ENCODE results near the gene MUC15.

DNA sequence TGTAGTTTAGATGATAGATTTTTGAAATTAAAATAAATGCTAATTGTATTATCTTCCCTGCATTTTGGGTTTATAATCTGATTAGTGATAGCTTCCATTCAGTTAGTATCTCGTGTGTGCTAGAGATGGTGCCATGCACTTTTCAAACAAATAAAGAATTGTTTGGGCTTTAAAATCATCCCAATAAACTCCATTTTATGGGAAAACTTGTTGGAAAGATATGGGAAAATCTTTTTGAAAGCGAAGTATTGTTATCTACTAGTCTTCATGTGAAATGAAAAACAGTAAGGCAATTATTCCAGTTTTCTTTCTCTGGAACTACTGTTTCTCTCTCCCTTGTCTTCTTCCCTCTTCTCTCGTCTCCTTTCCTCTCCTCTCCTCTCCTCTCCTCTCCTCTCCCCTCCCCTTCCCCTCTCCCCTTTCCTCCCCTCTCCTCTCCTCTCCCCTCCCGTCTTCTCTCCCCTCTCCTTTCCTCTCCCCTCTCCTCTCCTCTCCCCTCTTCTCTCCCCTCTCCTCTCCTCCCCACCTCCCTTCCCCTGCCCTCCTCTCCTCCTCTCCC, 27.9 kb upstream of the MUC15 start:
- TF ChIP-seq, protein P1, sequence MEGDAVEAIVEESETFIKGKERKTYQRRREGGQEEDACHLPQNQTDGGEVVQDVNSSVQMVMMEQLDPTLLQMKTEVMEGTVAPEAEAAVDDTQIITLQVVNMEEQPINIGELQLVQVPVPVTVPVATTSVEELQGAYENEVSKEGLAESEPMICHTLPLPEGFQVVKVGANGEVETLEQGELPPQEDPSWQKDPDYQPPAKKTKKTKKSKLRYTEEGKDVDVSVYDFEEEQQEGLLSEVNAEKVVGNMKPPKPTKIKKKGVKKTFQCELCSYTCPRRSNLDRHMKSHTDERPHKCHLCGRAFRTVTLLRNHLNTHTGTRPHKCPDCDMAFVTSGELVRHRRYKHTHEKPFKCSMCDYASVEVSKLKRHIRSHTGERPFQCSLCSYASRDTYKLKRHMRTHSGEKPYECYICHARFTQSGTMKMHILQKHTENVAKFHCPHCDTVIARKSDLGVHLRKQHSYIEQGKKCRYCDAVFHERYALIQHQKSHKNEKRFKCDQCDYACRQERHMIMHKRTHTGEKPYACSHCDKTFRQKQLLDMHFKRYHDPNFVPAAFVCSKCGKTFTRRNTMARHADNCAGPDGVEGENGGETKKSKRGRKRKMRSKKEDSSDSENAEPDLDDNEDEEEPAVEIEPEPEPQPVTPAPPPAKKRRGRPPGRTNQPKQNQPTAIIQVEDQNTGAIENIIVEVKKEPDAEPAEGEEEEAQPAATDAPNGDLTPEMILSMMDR (IDR thresholded peaks at IDR 0.05) = no peak
- TF ChIP-seq POLR2A (IDR thresholded peaks at IDR 0.05) (no peak), EP300 (IDR thresholded peaks at IDR 0.05) (no peak), POLR2AphosphoS5 (IDR thresholded peaks at IDR 0.05) (no peak)
